ENCODE data around the gene MPEG1.
A peak's percentile ranks its signal among the peaks of the same experiment; 100 is the strongest.

The MPEG1 gene

GRCh38 chr11:59212744-59213631, at the start of gene MPEG1:
TSS of gene MPEG1 (minus strand) at chr11:59212927. CDS start at chr11:59212865, 62 bp downstream.
- in situ Hi-C loops (cut with MboI; ENCODE audit: low pct_unique_long_range_greater_than_20kb, low sequenced_read_pairs) = no loop called here
- peak; percentile 13 for DNase-seq

- in situ Hi-C loops (cut with MboI; ENCODE audit: low pct_unique_long_range_greater_than_20kb, low sequenced_read_pairs) = no loop called here
- no peak for DNase-seq
These were observed 49.6 kb upstream of the MPEG1 start for GRCh38 chr11:59262177-59262818.

GRCh38 chr11:59261150-59261549, 48.4 kb upstream of the MPEG1 start:
- in situ Hi-C loops (cut with MboI; ENCODE audit: low pct_unique_long_range_greater_than_20kb, low sequenced_read_pairs) = no loop called here
- no peak for DNase-seq

GRCh38 chr11:59259867-59260475, 47.2 kb upstream of the MPEG1 start:
- no peak for DNase-seq
- in situ Hi-C loops (cut with MboI; ENCODE audit: low pct_unique_long_range_greater_than_20kb, low sequenced_read_pairs) = no loop called here

- DNase-seq = no peak
- in situ Hi-C loops (cut with MboI; ENCODE audit: low pct_unique_long_range_greater_than_20kb, low sequenced_read_pairs) = no loop called here
These were observed 46.3 kb upstream of the MPEG1 start for GRCh38 chr11:59259047-59259446.

- in situ Hi-C loops (cut with MboI; ENCODE audit: low pct_unique_long_range_greater_than_20kb, low sequenced_read_pairs) = no loop called here
- no peak for DNase-seq
These were observed 42.6 kb upstream of the MPEG1 start for GRCh38 chr11:59255281-59255680.

- in situ Hi-C loops (cut with MboI; ENCODE audit: low pct_unique_long_range_greater_than_20kb, low sequenced_read_pairs) = no loop called here
- DNase-seq = no peak
These were observed 41.6 kb upstream of the MPEG1 start for GRCh38 chr11:59254286-59254685.

- DNase-seq = no peak
These were observed 40.3 kb upstream of the MPEG1 start for GRCh38 chr11:59253001-59253400.

GRCh38 chr11:59249535-59249934, 36.8 kb upstream of the MPEG1 start:
- in situ Hi-C loops (cut with MboI; ENCODE audit: low pct_unique_long_range_greater_than_20kb, low sequenced_read_pairs) = no loop called here
- no peak for DNase-seq

More at GRCh38 chr11:59253001-59253400, 40.3 kb upstream of the MPEG1 start:
- in situ Hi-C loops (cut with MboI; ENCODE audit: low pct_unique_long_range_greater_than_20kb, low sequenced_read_pairs) = no loop called here

GRCh38 chr11:59247531-59248227, 35.0 kb upstream of the MPEG1 start:
- DNase-seq = peak; percentile 11
- in situ Hi-C loops (cut with MboI; ENCODE audit: low pct_unique_long_range_greater_than_20kb, low sequenced_read_pairs) = no loop called here

- in situ Hi-C loops (cut with MboI; ENCODE audit: low pct_unique_long_range_greater_than_20kb, low sequenced_read_pairs) = no loop called here
- no peak for DNase-seq
These were observed 30.9 kb upstream of the MPEG1 start for GRCh38 chr11:59243633-59244032.

GRCh38 chr11:59240322-59240721, 27.6 kb upstream of the MPEG1 start:
- in situ Hi-C loops (cut with MboI; ENCODE audit: low pct_unique_long_range_greater_than_20kb, low sequenced_read_pairs) = no loop called here
- no peak for DNase-seq

- DNase-seq = no peak
- in situ Hi-C loops (cut with MboI; ENCODE audit: low pct_unique_long_range_greater_than_20kb, low sequenced_read_pairs) = no loop called here
These were observed 13.7 kb upstream of the MPEG1 start for GRCh38 chr11:59226396-59226795.

GRCh38 chr11:59225017-59225416, 12.3 kb upstream of the MPEG1 start:
- in situ Hi-C loops (cut with MboI; ENCODE audit: low pct_unique_long_range_greater_than_20kb, low sequenced_read_pairs) = no loop called here
- no peak for DNase-seq

- no peak for DNase-seq
- in situ Hi-C loops (cut with MboI; ENCODE audit: low pct_unique_long_range_greater_than_20kb, low sequenced_read_pairs) = no loop called here
These were observed 11.7 kb upstream of the MPEG1 start for GRCh38 chr11:59224351-59224928.

- in situ Hi-C loops (cut with MboI; ENCODE audit: low pct_unique_long_range_greater_than_20kb, low sequenced_read_pairs) = no loop called here
- no peak for DNase-seq
These were observed 10.9 kb upstream of the MPEG1 start for GRCh38 chr11:59223611-59224010.

GRCh38 chr11:59223177-59223576, 10.4 kb upstream of the MPEG1 start:
- in situ Hi-C loops (cut with MboI; ENCODE audit: low pct_unique_long_range_greater_than_20kb, low sequenced_read_pairs) = no loop called here

GRCh38 chr11:59222464-59223060, 9.8 kb upstream of the MPEG1 start:
- in situ Hi-C loops (cut with MboI; ENCODE audit: low pct_unique_long_range_greater_than_20kb, low sequenced_read_pairs) = no loop called here
- no peak for DNase-seq

More at GRCh38 chr11:59223177-59223576, 10.4 kb upstream of the MPEG1 start:
- no peak for DNase-seq

- no peak for DNase-seq
- in situ Hi-C loops (cut with MboI; ENCODE audit: low pct_unique_long_range_greater_than_20kb, low sequenced_read_pairs) = no loop called here
These were observed 8.7 kb upstream of the MPEG1 start for GRCh38 chr11:59221441-59221840.

Data from KBM-7 (cell line).